ENCODE measurements around the gene MACROD2.
"Not testable (repeated sequence)": the region's sequence is repeated elsewhere in the genome, so short reads cannot be mapped to it uniquely, and the experiment has no call there.

MACROD2 gene

GRCh38 chr20:15154070-15154469, 1158.8 kb downstream of the MACROD2 start:
- DNase-seq: no peak

GRCh38 chr20:15155848-15156401, 1160.6 kb downstream of the MACROD2 start:
- no peak for DNase-seq

- DNase-seq: no peak
Measured at GRCh38 chr20:15158533-15158932, 1163.2 kb downstream of the MACROD2 start.

GRCh38 chr20:15162079-15162647, 1166.8 kb downstream of the MACROD2 start:
- DNase-seq: no peak

GRCh38 chr20:15163632-15164031, 1168.3 kb downstream of the MACROD2 start:
- no peak for DNase-seq

- DNase-seq: no peak
Measured at GRCh38 chr20:15164726-15165125, 1169.4 kb downstream of the MACROD2 start.

GRCh38 chr20:15166744-15167143, 1171.4 kb downstream of the MACROD2 start:
- DNase-seq: no peak

GRCh38 chr20:15171016-15171415, 1175.7 kb downstream of the MACROD2 start:
- no peak for DNase-seq

- DNase-seq: no peak
Measured at GRCh38 chr20:15176929-15177328, 1181.6 kb downstream of the MACROD2 start.

- DNase-seq: no peak
Measured at GRCh38 chr20:15178581-15178980, 1183.3 kb downstream of the MACROD2 start.

- no peak for DNase-seq
Measured at GRCh38 chr20:15179381-15179780, 1184.1 kb downstream of the MACROD2 start.

GRCh38 chr20:15179781-15180180, 1184.5 kb downstream of the MACROD2 start:
- DNase-seq: no peak

- DNase-seq: no peak
Measured at GRCh38 chr20:15185322-15185721, 1190.0 kb downstream of the MACROD2 start.

GRCh38 chr20:15185913-15186312, 1190.6 kb downstream of the MACROD2 start:
- no peak for DNase-seq

GRCh38 chr20:15187612-15188011, 1192.3 kb downstream of the MACROD2 start:
- no peak for DNase-seq

- DNase-seq: no peak
Measured at GRCh38 chr20:15188415-15188814, 1193.1 kb downstream of the MACROD2 start.

GRCh38 chr20:15191082-15191723, 1195.9 kb downstream of the MACROD2 start:
- no peak for DNase-seq

GRCh38 chr20:15195378-15195777, 1200.1 kb downstream of the MACROD2 start:
- DNase-seq: no peak

- DNase-seq: peak; percentile 42
Measured at GRCh38 chr20:15196547-15197255, 1201.4 kb downstream of the MACROD2 start.

GRCh38 chr20:15198017-15198416, 1202.7 kb downstream of the MACROD2 start:
- not testable (repeated sequence) for DNase-seq

GRCh38 chr20:15199698-15200097, 1204.4 kb downstream of the MACROD2 start:
- no peak for DNase-seq

GRCh38 chr20:15200147-15200565, 1204.8 kb downstream of the MACROD2 start:
- DNase-seq: no peak

GRCh38 chr20:15201602-15202001, 1206.3 kb downstream of the MACROD2 start:
- no peak for DNase-seq

GRCh38 chr20:15204234-15204633, 1208.9 kb downstream of the MACROD2 start:
- DNase-seq: no peak

All from NCI-H510A (cell line).